K562 (cell line): ENCODE data around the gene PODNL1. TPM values are rescaled to one million over a fixed set of nuclear protein-coding genes. Genes with fewer than 3 reads are reported as not detected.

Experiments used
- ATF7 ChIP-seq: fragments of 450-650 bp; IDR thresholded peaks from 2 replicates; pipeline ENCODE4 v1.7.1; 2014; ENCODE audit warnings: mild to moderate bottlenecking, moderate library complexity
- CCNT2 ChIP-seq: IDR thresholded peaks from 2 replicates; pipeline ENCODE4 v1.6.1; 2011; ENCODE audit warnings: borderline replicate concordance, low read depth, mild to moderate bottlenecking, moderate library complexity, mixed read lengths, low read length; ENCODE audit not compliant: insufficient read length; ENCODE audit errors: extremely low read depth
- DIDO1 ChIP-seq: fragments of 450-650 bp; IDR thresholded peaks from 2 replicates; pipeline ENCODE4 v1.6.1; 2016; ENCODE audit warnings: low read depth, missing biosample characterization, missing genetic modification characterization
- ELF1 ChIP-seq: fragments of 200-800 bp; sonication (Bioruptor generic); IDR thresholded peaks from 2 replicates; pipeline ENCODE4 v1.6.1; 2016; ENCODE audit warnings: missing genetic modification characterization, missing compliant biosample characterization
- FOSL1 ChIP-seq: fragments of 200-800 bp; sonication (Bioruptor generic); conservative IDR thresholded peaks from 2 replicates; pipeline ENCODE4 v1.6.1; 2016; ENCODE audit warnings: missing genetic modification characterization, missing compliant biosample characterization
- FUS ChIP-seq: fragments of 200-400 bp; formaldehyde crosslinking; optimal IDR thresholded peaks from 2 replicates; pipeline ENCODE3; 2017; ENCODE audit warnings: low read depth, low read length
- GTF2A2 ChIP-seq: IDR thresholded peaks from 2 replicates; pipeline ENCODE4 v1.6.1; 2016; ENCODE audit warnings: mild to moderate bottlenecking, missing genetic modification characterization, missing compliant biosample characterization
- MCM5 ChIP-seq: fragments of 450-650 bp; IDR thresholded peaks from 2 replicates; pipeline ENCODE4 v1.6.1; 2016; ENCODE audit warnings: low read depth
- MYC ChIP-seq, 2 experiments: fragments of 250-450 bp in 1 of 2; sonication (Bioruptor Pico) in 1 of 2; IDR thresholded peaks; 2 replicates each; pipeline versions ENCODE4 v1.5.1 to v1.6.1; 2012 to 2021; ENCODE audit warnings: low read depth in 2 of 2, borderline replicate concordance in 1 of 2, improper control_type of control experiment in 1 of 2, low read length in 1 of 2, mild to moderate bottlenecking in 1 of 2, moderate library complexity in 1 of 2
- NCOR1 ChIP-seq: fragments of 450-650 bp; IDR thresholded peaks from 2 replicates; pipeline ENCODE4 v1.6.1; 2016; ENCODE audit warnings: mild to moderate bottlenecking, moderate library complexity
- NFIX ChIP-seq: fragments of 250-450 bp; sonication (Bioruptor Pico); IDR thresholded peaks from 2 replicates; pipeline ENCODE4 v1.4.0; 2020; ENCODE audit warnings: low read depth, mild to moderate bottlenecking, moderate library complexity
- NONO ChIP-seq, 2 experiments: fragments of 200-400 bp in 1 of 2; fragments of 450-650 bp in 1 of 2; formaldehyde crosslinking in 1 of 2; IDR thresholded peaks; 2 replicates each; pipeline ENCODE4 v1.6.1; 2017; ENCODE audit warnings: low read depth in 2 of 2, mild to moderate bottlenecking in 2 of 2, moderate library complexity in 2 of 2, low read length in 1 of 2
- NR1H2 ChIP-seq: sonication (generic); formaldehyde crosslinking; IDR thresholded peaks from 2 replicates; pipeline ENCODE4 v1.4.0; 2020; ENCODE audit warnings: mild to moderate bottlenecking, missing genetic modification reagents
- PHTF2 ChIP-seq: fragments of 250-450 bp; sonication (Bioruptor Pico); IDR thresholded peaks from 2 replicates; pipeline ENCODE4 v1.5.0; 2021; ENCODE audit warnings: mild to moderate bottlenecking
- RB1 ChIP-seq: fragments of 450-650 bp; IDR thresholded peaks from 2 replicates; pipeline ENCODE4 v1.6.1; 2017; ENCODE audit warnings: low read depth, mild to moderate bottlenecking
- TAL1 ChIP-seq: fragments of 450-650 bp; IDR thresholded peaks from 2 replicates; pipeline ENCODE4 v1.6.1; 2016; ENCODE audit warnings: mild to moderate bottlenecking
- YBX1 ChIP-seq: fragments of 450-650 bp; IDR thresholded peaks from 2 replicates; pipeline ENCODE4 v1.7.1; 2016; ENCODE audit warnings: mild to moderate bottlenecking
- ZBED1 ChIP-seq: IDR thresholded peaks from 2 replicates; pipeline ENCODE4 v1.6.1; 2014
- ZKSCAN1 ChIP-seq: fragments of 150-350 bp; IDR thresholded peaks from 2 replicates; pipeline ENCODE4 v1.6.1; 2016; ENCODE audit warnings: low read depth, low read length
- ZNF263 ChIP-seq: sonication (generic); formaldehyde crosslinking; IDR thresholded peaks from 2 replicates; pipeline ENCODE4 v1.8.0; 2022; ENCODE audit warnings: mild to moderate bottlenecking, missing genetic modification reagents, borderline replicate concordance
- ZNF766 ChIP-seq: fragments of 200-800 bp; sonication (Bioruptor generic); conservative IDR thresholded peaks from 2 replicates; pipeline ENCODE4 v1.6.1; 2016; ENCODE audit warnings: missing genetic modification characterization, missing compliant biosample characterization
- polyA plus RNA-seq, 8 experiments: library from polyadenylated mRNA; depleted of rRNA in 4 of 8; stranded (reverse) in 5 of 8; unstranded in 3 of 8; fragments of >200 nt; fragmentation: Nextera tagmentation in 2 of 8; fragmentation: Illumina TruSeq in 1 of 8; extraction: Ambion mirVana in 2 of 8; extraction: Trizol in 1 of 8; gene quantifications; 2 replicates each; pipeline versions ENCODE4 v1.2.1 to v1.2.3, GENCODE V29; 2011 to 2014; ENCODE audit warnings: inconsistent platforms in 1 of 8, missing spikeins in 1 of 8
- total RNA-seq, 7 experiments: library from RNA; depleted of rRNA in 6 of 7; stranded (reverse); fragments of >200 nt in 6 of 7; fragmentation: Illumina TruSeq in 2 of 7; extraction: Trizol in 2 of 7; gene quantifications; 2 replicates each; pipeline versions ENCODE4 v1.2.1 to v1.2.3, GENCODE V29; 2011 to 2021; ENCODE audit warnings: low replicate concordance in 1 of 7
- TF ChIP-seq, protein P1 (sequence below): fragments of 450-650 bp; IDR thresholded peaks from 2 replicates; pipeline ENCODE4 v1.6.1; 2014; ENCODE audit warnings: low read depth, mild to moderate bottlenecking, moderate library complexity, borderline replicate concordance
- TF ChIP-seq, protein P2 (sequence below), 2 experiments: fragments of 450-650 bp; IDR thresholded peaks; 2 replicates each; pipeline ENCODE4 v1.6.1; 2016
- TF ChIP-seq, protein P3 (sequence below), 2 experiments: fragments of 450-650 bp; conservative IDR thresholded peaks; 2 replicates each; pipeline ENCODE4 v1.6.1; 2017; ENCODE audit warnings: mild to moderate bottlenecking in 2 of 2, moderate library complexity in 2 of 2

PODNL1 gene
- total and polyA plus RNA-seq, 9 of the 15 experiments (the other 6 are each of a cell fraction or from before 2014, with no cell fraction given): 0.18 to 0.47 (median 0.23) TPM; not detected in 3

DNA sequence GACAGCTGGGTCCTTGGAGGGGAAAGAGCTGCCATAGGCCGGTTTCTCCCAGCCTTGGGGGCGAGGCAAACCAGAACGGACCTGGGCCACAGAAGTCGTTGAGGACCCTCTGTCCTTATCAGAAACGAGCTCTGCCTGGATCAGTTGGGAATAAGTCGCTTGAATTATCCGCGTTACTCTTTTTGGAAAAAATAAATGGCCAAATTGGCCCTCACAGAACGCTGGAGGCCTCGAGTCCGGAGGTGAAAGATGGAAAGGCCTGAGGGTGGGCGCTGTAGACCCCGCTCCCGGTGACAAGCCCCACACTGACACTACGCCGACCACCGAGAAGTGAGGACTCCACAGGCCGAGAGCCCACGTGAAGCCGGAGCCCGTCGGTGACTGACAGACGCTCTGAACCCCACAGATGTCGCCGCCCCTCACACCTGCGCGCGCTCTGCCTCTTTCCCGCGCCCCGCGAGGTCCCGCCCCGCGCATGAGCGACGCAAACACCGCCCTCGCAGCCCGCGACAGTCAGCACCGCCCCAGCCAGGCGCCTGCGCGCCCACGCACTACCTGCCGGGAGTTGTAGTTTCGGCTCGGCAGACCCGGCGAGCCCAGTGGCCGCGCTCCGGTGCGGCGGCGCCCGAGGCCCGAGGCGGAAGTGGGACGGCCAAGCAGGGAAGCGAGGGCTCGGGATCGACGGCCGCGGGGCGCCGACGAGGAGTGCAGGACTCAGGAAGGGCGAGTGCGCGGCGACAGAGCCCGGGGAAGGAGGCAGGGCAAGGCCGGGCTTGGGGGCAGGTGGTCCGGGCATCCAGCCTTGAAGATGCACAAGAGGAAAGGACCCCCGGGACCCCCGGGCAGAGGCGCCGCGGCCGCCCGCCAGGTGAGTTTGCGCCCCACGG is 32.3 kb downstream of the PODNL1 start, which contains the start of the genes BRME1 and CC2D1A (continued):
- TF ChIP-seq, protein P1, sequence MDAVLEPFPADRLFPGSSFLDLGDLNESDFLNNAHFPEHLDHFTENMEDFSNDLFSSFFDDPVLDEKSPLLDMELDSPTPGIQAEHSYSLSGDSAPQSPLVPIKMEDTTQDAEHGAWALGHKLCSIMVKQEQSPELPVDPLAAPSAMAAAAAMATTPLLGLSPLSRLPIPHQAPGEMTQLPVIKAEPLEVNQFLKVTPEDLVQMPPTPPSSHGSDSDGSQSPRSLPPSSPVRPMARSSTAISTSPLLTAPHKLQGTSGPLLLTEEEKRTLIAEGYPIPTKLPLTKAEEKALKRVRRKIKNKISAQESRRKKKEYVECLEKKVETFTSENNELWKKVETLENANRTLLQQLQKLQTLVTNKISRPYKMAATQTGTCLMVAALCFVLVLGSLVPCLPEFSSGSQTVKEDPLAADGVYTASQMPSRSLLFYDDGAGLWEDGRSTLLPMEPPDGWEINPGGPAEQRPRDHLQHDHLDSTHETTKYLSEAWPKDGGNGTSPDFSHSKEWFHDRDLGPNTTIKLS: peak; percentile 88
- TF ChIP-seq DIDO1 (no peak), MYC (IDR thresholded peaks at IDR 0.05; ENCODE audit: low read depth, low read length) (peak; percentile 81; the same call in 1 of the 2 replicates), MYC (CRISPR knock-in tag; IDR thresholded peaks at IDR 0.05; ENCODE audit: borderline replicate concordance, low read depth) (peak; percentile 46; the same call in 1 of the 2 replicates), NFIX (CRISPR knock-in tag) (no peak), MCM5 (no peak), ZKSCAN1 (peak; percentile 49; the same call in 1 of the 2 replicates), ATF7 (peak; percentile 80), CCNT2 (peak; percentile 67), ZNF263 (CRISPR knock-in tag) (peak; percentile 71; the same call in 1 of the 2 replicates), FOSL1 (tag) (no peak), NR1H2 (CRISPR knock-in tag) (peak; percentile 36; the same call in 1 of the 2 replicates), YBX1 (no peak), RB1 (peak; percentile 99), NCOR1 (no peak), ELF1 (tag) (peak; percentile 94), ZBED1 (no peak), ZNF766 (CRISPR knock-in tag) (peak; percentile 58; the same call in 1 of the 2 replicates), NONO (IDR thresholded peaks at IDR 0.05; ENCODE audit: low read depth in 2 of 2, low read length in 1 of 2) (0 out of 4 replicates have a peak, but pooled peaks of 1 of the 2 experiments have one; percentile 39), PHTF2 (CRISPR knock-in tag) (no peak), TAL1 (no peak), GTF2A2 (tag) (no peak), FUS (peak; percentile 62)
- TF ChIP-seq, protein P2, sequence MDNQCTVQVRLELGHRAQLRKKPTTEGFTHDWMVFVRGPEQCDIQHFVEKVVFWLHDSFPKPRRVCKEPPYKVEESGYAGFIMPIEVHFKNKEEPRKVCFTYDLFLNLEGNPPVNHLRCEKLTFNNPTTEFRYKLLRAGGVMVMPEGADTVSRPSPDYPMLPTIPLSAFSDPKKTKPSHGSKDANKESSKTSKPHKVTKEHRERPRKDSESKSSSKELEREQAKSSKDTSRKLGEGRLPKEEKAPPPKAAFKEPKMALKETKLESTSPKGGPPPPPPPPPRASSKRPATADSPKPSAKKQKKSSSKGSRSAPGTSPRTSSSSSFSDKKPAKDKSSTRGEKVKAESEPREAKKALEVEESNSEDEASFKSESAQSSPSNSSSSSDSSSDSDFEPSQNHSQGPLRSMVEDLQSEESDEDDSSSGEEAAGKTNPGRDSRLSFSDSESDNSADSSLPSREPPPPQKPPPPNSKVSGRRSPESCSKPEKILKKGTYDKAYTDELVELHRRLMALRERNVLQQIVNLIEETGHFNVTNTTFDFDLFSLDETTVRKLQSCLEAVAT (IDR thresholded peaks at IDR 0.05): peak in 1 of 2 experiments; percentile 6; a peak in 1 of 4 replicates
- TF ChIP-seq, protein P3, sequence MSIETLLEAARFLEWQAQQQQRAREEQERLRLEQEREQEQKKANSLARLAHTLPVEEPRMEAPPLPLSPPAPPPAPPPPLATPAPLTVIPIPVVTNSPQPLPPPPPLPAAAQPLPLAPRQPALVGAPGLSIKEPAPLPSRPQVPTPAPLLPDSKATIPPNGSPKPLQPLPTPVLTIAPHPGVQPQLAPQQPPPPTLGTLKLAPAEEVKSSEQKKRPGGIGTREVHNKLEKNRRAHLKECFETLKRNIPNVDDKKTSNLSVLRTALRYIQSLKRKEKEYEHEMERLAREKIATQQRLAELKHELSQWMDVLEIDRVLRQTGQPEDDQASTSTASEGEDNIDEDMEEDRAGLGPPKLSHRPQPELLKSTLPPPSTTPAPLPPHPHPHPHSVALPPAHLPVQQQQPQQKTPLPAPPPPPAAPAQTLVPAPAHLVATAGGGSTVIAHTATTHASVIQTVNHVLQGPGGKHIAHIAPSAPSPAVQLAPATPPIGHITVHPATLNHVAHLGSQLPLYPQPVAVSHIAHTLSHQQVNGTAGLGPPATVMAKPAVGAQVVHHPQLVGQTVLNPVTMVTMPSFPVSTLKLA (conservative IDR thresholded peaks at IDR 0.05): peak; percentile 39 to 79; a peak in 2 of 4 replicates
